Measurements from ENCODE around the gene CLCN6.

Gene CLCN6

GRCh38 chr1:11878081-11878890, 72.3 kb downstream of the CLCN6 start:
- Mint-ChIP-seq H3K4me3 (no peak overlapping the region), H3K27ac (no peak overlapping the region), H3K9me3 (no peaks in the 10 kb centered on the region), H3K4me1 (no peaks in the 10 kb centered on the region), H3K36me3 (ENCODE audit: low read depth) (no peaks in the 10 kb centered on the region), H3K27me3 (peaks cover 5% of the 10 kb centered on the region)
- no peak for DNase-seq
- no peak for ATAC-seq

DNA sequence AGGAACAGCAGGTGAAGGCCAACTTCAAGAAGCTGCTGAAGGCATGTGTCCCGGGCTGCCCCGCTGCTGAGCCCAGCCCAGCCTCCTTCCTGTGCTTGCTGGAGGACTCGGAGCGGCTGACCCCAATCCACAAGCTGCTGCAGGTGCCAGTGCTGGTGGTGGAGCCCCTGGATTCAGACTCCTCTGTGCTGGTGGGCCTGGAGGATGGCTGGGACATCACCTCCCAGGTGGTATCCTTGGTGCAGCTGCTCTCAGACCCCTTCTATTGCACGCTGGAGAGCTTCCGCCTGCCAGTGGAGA, 72.8 kb downstream of the CLCN6 start:
- H3K9me3 Mint-ChIP-seq = no peaks in the 10 kb centered on the region
- no peak overlapping the region for H3K27ac Mint-ChIP-seq

GRCh38 chr1:11879311-11880180, 73.6 kb downstream of the CLCN6 start:
- Mint-ChIP-seq H3K27me3 (peaks cover 5% of the 10 kb centered on the region), H3K27ac (no peak overlapping the region), H3K4me3 (no peak overlapping the region), H3K9me3 (no peaks in the 10 kb centered on the region), H3K4me1 (no peaks in the 10 kb centered on the region), H3K36me3 (ENCODE audit: low read depth) (no peaks in the 10 kb centered on the region)
- ATAC-seq = no peak
- no peak for DNase-seq

More for the DNA sequence above, 72.8 kb downstream of the CLCN6 start:
- no peaks in the 10 kb centered on the region for H3K4me1 Mint-ChIP-seq
- no peak for DNase-seq
- no peak overlapping the region for H3K4me3 Mint-ChIP-seq
- peaks cover 5% of the 10 kb centered on the region for H3K27me3 Mint-ChIP-seq
- no peak for ATAC-seq
- H3K36me3 Mint-ChIP-seq (ENCODE audit: low read depth) = no peaks in the 10 kb centered on the region

- Mint-ChIP-seq H3K4me3 (no peak overlapping the region), H3K27ac (no peak overlapping the region), H3K9me3 (no peaks in the 10 kb centered on the region), H3K4me1 (no peaks in the 10 kb centered on the region), H3K36me3 (ENCODE audit: low read depth) (no peaks in the 10 kb centered on the region), H3K27me3 (peaks cover 5% of the 10 kb centered on the region)
- no peak for DNase-seq
- no peak for ATAC-seq
These were observed 74.2 kb downstream of the CLCN6 start for GRCh38 chr1:11880181-11880575.

DNA sequence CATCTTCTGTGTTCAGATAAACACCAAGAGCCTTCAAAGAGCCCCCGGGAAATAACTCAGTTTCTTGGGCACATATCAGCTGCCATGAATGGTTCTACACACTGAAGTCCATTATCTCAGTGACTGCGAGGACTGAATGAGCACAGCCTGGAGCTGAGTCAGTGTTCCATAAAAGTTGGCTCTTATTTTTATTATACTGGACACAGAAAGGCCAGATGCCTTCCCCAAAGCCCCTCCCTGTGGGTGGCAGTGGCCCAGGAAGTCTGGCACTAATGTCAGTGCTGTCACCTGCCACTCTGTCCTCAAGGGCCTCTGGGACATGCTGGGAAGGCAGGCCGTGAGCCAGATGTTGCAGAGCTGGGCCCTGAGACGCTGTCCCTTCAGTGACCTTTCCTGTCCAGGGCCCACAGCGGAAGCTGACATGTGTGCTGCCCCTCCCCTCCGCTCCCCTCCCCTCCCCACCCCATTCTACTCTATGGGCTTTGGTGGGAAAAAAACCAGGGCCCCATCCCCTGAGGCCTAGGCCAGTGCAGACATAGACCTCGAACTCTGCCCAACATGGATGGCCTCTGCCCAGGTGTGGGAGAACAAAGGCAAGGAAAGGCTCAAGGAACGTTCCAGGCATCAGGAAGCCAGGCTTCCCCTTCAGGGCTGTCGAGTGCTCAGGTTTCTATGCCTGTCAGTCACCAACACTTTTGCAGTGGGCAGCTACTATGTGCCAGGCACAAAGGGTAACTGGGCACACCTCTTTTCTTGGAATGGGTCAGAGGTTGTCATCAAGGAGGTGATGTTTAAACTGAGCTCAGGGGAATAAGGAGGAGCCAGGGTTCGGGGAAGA, 75.1 kb downstream of the CLCN6 start:
- Mint-ChIP-seq H3K27me3 (peaks cover 5% of the 10 kb centered on the region), H3K9me3 (no peaks in the 10 kb centered on the region), H3K36me3 (ENCODE audit: low read depth) (no peaks in the 10 kb centered on the region), H3K4me3 (no peak overlapping the region), H3K4me1 (no peaks in the 10 kb centered on the region), H3K27ac (no peak overlapping the region)
- no peak for ATAC-seq
- DNase-seq = no peak

GRCh38 chr1:11881749-11882441, 75.9 kb downstream of the CLCN6 start:
- ATAC-seq (no peak), DNase-seq (no peak)
- no peaks in the 10 kb centered on the region for H3K9me3 Mint-ChIP-seq
- H3K27ac Mint-ChIP-seq = no peak overlapping the region
- no peaks in the 10 kb centered on the region for H3K36me3 Mint-ChIP-seq (ENCODE audit: low read depth)
- H3K27me3 Mint-ChIP-seq = peaks cover 5% of the 10 kb centered on the region
- H3K4me3 Mint-ChIP-seq = no peak overlapping the region
- H3K4me1 Mint-ChIP-seq = no peaks in the 10 kb centered on the region

DNA sequence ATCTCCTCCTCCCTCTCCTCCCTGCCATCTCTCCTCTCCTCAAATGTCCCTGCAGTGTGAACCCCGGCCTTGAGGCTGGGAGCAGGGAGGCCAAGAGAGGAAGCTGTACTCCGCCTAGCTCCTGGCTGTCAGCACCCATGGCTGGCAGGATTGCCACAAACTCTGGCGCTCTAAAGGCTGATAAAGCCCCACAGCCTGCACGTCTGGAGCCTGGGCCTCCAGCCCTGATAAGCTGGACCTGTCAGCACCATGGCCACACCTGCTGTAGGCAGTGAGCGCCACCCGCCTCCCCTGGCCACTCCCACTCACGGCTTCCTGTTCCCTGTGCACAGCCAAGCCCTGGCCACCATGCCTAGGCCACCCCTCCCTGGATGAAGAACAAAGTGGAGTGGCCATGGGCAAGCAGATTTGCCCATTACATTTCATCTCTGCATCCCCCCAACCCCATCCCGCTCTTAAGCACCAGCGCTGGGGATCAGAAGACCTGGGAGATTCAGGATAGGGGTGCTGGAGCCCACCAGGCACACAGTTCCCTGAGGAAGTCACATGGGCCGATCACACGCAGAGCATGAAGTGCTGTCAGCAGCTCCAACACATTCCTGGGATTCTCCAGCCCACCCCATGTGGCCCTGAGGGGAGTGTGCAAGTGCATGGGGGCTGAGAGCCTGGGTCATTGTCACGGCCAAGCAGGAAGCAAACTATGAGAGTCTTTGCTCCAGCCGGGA, 77.0 kb downstream of the CLCN6 start:
- DNase-seq = no peak
- Mint-ChIP-seq H3K27ac (no peak overlapping the region), H3K4me3 (no peak overlapping the region), H3K4me1 (no peaks in the 10 kb centered on the region), H3K9me3 (no peaks in the 10 kb centered on the region), H3K27me3 (peaks cover 3% of the 10 kb centered on the region), H3K36me3 (ENCODE audit: low read depth) (no peaks in the 10 kb centered on the region)
- no peak for ATAC-seq

DNA sequence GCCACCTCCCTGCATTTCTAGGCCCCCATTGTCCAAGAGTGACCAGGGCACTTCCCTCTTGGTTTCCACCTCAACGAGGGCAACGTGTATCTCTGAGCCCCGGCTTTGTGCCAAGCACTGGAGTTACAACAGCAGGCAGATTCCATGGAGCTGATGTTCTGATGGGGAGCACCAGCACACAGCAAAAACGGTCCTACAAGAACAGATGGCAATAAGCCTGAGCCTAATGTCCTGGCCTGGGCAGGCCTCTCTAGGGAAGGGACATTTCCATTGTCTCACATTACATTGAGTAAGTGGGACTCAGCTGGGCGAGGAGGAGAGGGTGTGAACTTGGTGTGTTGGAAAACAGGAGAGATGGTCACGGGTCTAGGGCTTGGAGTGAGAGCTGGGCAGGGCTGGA, 79.9 kb downstream of the CLCN6 start:
- ATAC-seq (no peak), DNase-seq (no peak)
- H3K36me3 Mint-ChIP-seq (ENCODE audit: low read depth) = no peaks in the 10 kb centered on the region
- no peak overlapping the region for H3K4me3 Mint-ChIP-seq
- peaks cover 3% of the 10 kb centered on the region for H3K27me3 Mint-ChIP-seq
- H3K27ac Mint-ChIP-seq = no peak overlapping the region
- no peaks in the 10 kb centered on the region for H3K4me1 Mint-ChIP-seq
- no peaks in the 10 kb centered on the region for H3K9me3 Mint-ChIP-seq

GRCh38 chr1:11886986-11887665, 81.1 kb downstream of the CLCN6 start:
- no peak for DNase-seq
- Mint-ChIP-seq H3K36me3 (ENCODE audit: low read depth) (no peaks in the 10 kb centered on the region), H3K27ac (no peak overlapping the region), H3K4me1 (no peaks in the 10 kb centered on the region), H3K27me3 (peaks cover 3% of the 10 kb centered on the region), H3K9me3 (no peaks in the 10 kb centered on the region), H3K4me3 (no peak overlapping the region)
- ATAC-seq = no peak

DNA sequence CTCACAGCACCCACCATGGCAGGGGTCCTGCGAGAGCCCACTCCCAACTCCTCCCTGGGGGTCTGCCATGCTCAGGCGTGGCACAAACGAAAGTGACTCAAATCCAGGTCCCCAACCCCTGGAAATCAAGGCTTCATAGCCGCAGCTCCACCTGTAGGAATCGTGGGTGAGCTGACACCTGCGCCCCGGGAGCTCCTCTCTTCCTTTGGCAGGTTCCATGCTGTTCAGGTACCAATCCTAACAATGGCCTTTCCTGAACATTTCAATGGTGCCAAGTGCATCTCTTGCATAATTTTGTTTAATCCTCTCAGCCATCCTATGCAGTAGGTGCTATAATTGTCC, 81.6 kb downstream of the CLCN6 start:
- H3K9me3 Mint-ChIP-seq = no peaks in the 10 kb centered on the region
- no peaks in the 10 kb centered on the region for H3K4me1 Mint-ChIP-seq
- no peaks in the 10 kb centered on the region for H3K36me3 Mint-ChIP-seq (ENCODE audit: low read depth)

DNA sequence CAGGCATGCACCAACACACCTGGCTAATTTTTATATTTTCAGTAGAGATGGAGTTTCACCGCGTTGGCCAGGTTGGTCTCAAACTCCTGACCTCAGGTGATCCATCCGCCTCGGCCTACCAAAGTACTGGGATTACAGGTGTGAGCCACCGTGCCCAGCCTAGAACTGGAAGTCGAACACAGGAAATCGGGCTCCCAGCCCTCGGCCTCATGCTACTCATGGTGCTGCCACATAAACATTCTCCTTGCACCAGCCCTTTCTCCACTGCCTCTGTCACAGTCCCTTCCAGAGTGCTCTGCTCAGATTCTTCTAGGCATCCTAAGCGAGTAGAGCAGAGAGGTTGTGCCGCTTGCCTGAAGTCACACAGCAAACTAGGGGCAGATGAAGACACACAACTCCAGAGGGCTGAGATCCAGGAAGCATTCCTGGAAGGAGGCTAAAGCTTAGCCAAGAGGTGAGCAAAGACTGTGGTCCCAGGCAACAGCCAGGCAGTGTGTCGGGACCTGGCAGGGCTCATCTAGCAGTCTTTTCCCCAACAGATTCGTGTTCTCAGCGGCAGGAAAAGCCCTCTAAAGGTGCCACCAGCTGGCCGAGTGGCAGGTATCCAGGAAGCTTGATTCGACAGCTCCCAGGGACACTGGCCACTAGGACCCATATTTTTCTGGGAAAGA, 82.3 kb downstream of the CLCN6 start:
- no peak overlapping the region for H3K4me3 Mint-ChIP-seq
- no peak overlapping the region for H3K27ac Mint-ChIP-seq
- H3K9me3 Mint-ChIP-seq = no peaks in the 10 kb centered on the region
- DNase-seq = no peak
- no peak for ATAC-seq
- peaks cover 3% of the 10 kb centered on the region for H3K27me3 Mint-ChIP-seq
- no peaks in the 10 kb centered on the region for H3K4me1 Mint-ChIP-seq
- H3K36me3 Mint-ChIP-seq (ENCODE audit: low read depth) = no peaks in the 10 kb centered on the region

More for the DNA sequence above, 81.6 kb downstream of the CLCN6 start:
- no peak for ATAC-seq
- H3K27ac Mint-ChIP-seq = no peak overlapping the region
- H3K27me3 Mint-ChIP-seq = peaks cover 3% of the 10 kb centered on the region
- DNase-seq = no peak
- H3K4me3 Mint-ChIP-seq = no peak overlapping the region

DNA sequence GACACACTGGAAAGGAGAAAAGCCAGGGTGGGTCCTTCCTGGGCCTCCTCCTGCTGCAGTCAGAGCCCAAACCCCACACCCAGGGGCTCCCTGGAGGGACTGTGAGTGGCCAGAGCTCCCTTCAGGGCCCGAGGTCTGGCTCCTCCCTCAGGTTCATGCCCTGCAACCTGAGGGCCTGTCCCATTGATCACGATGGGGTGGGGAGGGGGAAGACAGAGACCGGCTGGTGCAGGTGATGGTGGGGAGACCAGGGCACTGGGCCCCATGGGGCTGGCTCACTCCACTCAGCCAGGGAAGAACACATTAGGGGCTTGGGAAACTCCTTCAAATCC, 82.9 kb downstream of the CLCN6 start:
- DNase-seq = no peak
- Mint-ChIP-seq H3K36me3 (ENCODE audit: low read depth) (no peaks in the 10 kb centered on the region), H3K4me3 (no peak overlapping the region), H3K27me3 (peaks cover 4% of the 10 kb centered on the region), H3K9me3 (no peaks in the 10 kb centered on the region), H3K27ac (no peak overlapping the region), H3K4me1 (no peaks in the 10 kb centered on the region)
- no peak for ATAC-seq
